ENCODE measurements around the gene ZXDC.

The ZXDC gene

GRCh38 chr3:126516936-126517290, 41.2 kb upstream of the ZXDC start:
- DNase-seq, result no peak
- Histone ChIP-seq H3K4me3 (ENCODE audit: low read depth, low read length) (no peak overlapping the region), H3K9me3 (ENCODE audit: severe bottlenecking) (no peaks in the 10 kb centered on the region), H3K36me3 (no peaks in the 10 kb centered on the region), H3K27ac (no peak overlapping the region), H3K27me3 (ENCODE audit: insufficient read depth, low read depth, severe bottlenecking) (no peaks in the 10 kb centered on the region)
- no peak for TF ChIP-seq CTCF (IDR thresholded peaks at IDR 0.05; ENCODE audit: low read depth, low read length)

- DNase-seq, result no peak
- no peaks in the 10 kb centered on the region for H3K27me3 ChIP-seq (ENCODE audit: insufficient read depth, low read depth, severe bottlenecking)
- H3K36me3 ChIP-seq, result no peaks in the 10 kb centered on the region
- no peak overlapping the region for H3K27ac ChIP-seq
- no peak overlapping the region for H3K4me3 ChIP-seq (ENCODE audit: low read depth, low read length)
- H3K9me3 ChIP-seq (ENCODE audit: severe bottlenecking), result no peaks in the 10 kb centered on the region
- no peak for TF ChIP-seq CTCF (IDR thresholded peaks at IDR 0.05; ENCODE audit: low read depth, low read length)
Measured at GRCh38 chr3:126516152-126516935, 40.7 kb upstream of the ZXDC start.

GRCh38 chr3:126515066-126515706, 39.5 kb upstream of the ZXDC start:
- H3K27me3 ChIP-seq (ENCODE audit: insufficient read depth, low read depth, severe bottlenecking), result no peaks in the 10 kb centered on the region
- no peaks in the 10 kb centered on the region for H3K9me3 ChIP-seq (ENCODE audit: severe bottlenecking)
- H3K4me3 ChIP-seq (ENCODE audit: low read depth, low read length), result no peak overlapping the region
- no peaks in the 10 kb centered on the region for H3K36me3 ChIP-seq
- no peak for TF ChIP-seq CTCF (IDR thresholded peaks at IDR 0.05; ENCODE audit: low read depth, low read length)
- no peak for DNase-seq
- H3K27ac ChIP-seq, result no peak overlapping the region

GRCh38 chr3:126514161-126514560, 38.5 kb upstream of the ZXDC start:
- Histone ChIP-seq H3K27ac (no peak overlapping the region), H3K9me3 (ENCODE audit: severe bottlenecking) (no peaks in the 10 kb centered on the region), H3K36me3 (no peaks in the 10 kb centered on the region), H3K4me3 (ENCODE audit: low read depth, low read length) (no peak overlapping the region), H3K27me3 (ENCODE audit: insufficient read depth, low read depth, severe bottlenecking) (no peaks in the 10 kb centered on the region)
- no peak for DNase-seq
- no peak for TF ChIP-seq CTCF (IDR thresholded peaks at IDR 0.05; ENCODE audit: low read depth, low read length)

- no peaks in the 10 kb centered on the region for H3K36me3 ChIP-seq
- H3K4me3 ChIP-seq (ENCODE audit: low read depth, low read length), result no peak overlapping the region
- no peak overlapping the region for H3K27ac ChIP-seq
- no peak for DNase-seq
- no peaks in the 10 kb centered on the region for H3K9me3 ChIP-seq (ENCODE audit: severe bottlenecking)
- TF ChIP-seq CTCF (IDR thresholded peaks at IDR 0.05; ENCODE audit: low read depth, low read length), result no peak
- H3K27me3 ChIP-seq (ENCODE audit: insufficient read depth, low read depth, severe bottlenecking), result no peaks in the 10 kb centered on the region
Measured at GRCh38 chr3:126512916-126513650, 37.4 kb upstream of the ZXDC start.
